Amygdala (tissue), 56 donors: ENCODE measurements around the gene DCDC2.
A peak's percentile ranks its signal among the peaks of the same experiment; 100 is the strongest.
"Not testable (repeated sequence)": the region's sequence is repeated elsewhere in the genome, so short reads cannot be mapped to it uniquely, and the experiment has no call there.

Experiments used
- DNase-seq, 56 donors: peaks; one replicate each; lab custom pipeline; 2025; lab: John Stamatoyannopoulos, UW

Gene DCDC2

DNA sequence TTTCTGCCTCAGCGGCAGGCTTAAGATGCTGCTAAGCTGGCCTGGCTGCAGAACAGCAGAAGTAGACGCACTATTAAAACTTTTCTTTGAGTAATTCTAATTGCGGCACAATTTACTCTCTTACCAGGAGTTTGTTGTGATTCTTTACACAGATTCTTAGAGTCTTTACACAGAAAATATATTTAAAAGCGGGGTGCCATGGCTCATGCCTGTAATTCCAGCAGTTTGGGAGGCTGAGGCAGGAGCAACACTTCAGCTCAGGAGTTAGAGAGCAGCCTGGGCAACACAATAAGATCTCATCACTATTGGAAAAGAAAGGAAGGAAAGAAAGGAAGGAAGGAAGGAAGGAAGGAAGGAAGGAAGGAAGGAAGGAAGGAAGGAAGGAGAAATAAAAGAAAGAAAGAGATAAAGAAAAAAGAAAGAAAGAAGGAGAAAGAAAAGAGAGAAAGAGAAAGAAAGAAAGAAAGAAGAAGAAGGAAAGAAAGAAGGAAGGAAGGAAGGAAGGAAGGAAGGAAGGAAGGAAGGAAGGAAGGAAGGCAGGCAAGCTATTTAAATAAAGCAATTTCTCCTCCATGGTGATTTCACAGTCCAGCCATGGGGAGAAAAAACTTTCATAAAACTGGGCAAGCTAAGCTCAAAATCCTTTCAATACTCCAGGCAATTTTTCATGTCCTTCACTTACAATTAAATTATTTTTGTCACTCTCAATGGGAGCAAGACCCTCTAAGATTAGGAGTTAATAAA, 23.8 kb upstream of the DCDC2 start:
- no peak for DNase-seq

DNA sequence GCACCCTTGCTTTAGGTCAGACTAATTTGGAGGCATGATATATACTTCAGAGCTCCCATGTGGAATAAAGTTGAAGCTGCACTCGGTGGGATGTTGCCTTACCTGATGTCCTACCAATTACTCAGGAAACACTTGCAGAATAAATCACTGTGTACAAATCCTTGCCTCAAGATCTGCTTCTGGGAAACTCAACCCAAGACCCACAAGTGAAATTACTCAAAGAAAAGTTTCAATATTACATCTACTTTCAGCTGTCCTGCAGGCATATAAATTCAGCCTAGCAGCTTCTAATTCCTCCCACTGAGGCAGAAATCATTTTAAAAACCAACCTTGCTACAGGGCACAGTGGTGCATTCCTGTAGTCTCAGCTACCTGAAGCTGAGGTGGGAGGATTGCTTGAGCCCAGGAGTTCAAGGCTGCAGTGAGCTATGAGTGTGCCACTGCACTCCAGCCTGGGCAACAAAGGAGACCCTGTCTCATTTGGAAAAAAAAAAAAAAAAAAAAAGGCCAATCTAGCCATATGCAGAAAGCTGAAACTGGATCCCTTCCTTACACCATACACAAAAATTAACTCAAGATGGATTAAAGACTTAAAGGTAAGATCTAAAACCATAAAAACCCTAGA, 20.7 kb upstream of the DCDC2 start:
- DNase-seq, result no peak

DNA sequence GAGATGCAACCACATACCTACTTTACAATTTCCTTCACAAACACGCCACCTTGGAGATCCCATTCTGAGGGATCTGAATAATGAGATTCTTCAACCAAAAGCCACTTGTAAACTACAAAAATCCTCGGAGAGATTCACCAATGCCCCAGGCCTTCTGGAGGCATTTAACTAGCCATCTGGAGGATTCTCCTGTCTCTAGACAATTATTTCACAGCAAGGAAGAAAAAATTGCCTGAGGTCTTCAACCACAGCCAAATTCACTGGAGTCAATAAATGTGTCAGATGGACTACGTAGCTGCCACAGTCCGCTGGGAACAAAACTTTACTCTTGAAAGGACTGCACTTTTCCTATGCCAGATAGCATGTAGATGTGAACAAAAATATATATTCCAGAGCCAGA, 19.0 kb upstream of the DCDC2 start:
- no peak for DNase-seq

DNA sequence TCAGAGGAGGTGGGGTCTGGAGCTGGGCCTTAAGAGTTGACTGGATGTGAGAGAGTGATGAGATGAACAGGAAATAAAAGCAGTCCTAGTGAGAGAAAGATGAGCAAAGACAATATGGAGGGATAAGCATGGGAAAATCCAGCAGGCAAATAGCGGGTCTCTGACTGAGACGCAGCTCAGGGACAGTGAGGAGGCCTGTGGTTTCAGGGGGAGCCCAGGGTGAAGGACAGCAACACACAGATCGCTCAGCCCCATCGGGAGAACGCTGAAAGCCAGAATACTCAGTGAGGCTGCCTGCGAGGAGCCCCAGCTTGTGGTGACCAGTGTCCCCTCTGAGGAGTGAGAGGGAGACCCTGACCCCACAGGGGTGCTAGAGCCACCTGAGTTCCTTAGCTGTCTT, 16.8 kb upstream of the DCDC2 start:
- DNase-seq, result no peak

DNA sequence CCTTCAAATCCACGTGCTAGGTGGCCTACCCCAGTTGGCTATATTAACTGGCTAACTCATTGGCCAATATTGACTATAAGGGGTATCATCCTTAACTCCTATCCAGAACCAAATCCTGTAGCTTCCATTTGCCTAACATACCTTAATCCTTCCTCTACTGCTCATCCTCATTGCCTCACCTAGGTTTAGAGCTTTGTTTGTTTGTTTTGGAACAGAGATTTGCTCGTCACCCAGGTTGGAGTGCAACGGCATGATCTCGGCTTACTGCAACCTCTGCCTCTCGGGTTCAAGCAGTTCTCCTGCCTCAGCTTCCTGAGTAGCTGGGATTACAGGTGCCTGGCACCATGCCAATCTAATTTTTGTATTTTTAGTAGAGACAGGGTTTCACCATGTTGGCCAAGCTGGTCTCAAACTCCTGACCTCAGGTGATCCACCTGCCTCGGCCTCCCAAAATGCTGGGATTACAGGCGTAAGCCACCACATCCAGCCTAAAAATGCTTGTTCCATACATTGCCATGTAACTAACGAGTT, 7.3 kb upstream of the DCDC2 start:
- not testable (repeated sequence) for DNase-seq

DNA sequence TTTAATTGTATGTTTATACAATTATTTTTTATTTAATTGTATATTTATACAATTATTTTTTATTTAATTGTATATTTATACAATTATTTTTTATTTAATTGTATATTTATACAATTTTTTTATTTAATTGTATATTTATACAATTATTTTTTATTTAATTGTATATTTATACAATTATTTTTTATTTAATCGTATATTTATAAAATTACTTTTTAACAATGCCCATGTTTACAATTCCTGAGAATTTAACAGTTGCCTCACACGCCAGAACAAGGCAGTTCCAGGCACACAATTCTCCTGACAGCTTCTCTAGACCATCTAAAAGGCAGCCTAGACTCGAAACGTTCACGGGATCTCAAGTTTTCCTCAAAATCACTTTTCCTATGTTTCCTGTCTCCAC, 4.5 kb upstream of the DCDC2 start:
- not testable (repeated sequence) for DNase-seq

DNA sequence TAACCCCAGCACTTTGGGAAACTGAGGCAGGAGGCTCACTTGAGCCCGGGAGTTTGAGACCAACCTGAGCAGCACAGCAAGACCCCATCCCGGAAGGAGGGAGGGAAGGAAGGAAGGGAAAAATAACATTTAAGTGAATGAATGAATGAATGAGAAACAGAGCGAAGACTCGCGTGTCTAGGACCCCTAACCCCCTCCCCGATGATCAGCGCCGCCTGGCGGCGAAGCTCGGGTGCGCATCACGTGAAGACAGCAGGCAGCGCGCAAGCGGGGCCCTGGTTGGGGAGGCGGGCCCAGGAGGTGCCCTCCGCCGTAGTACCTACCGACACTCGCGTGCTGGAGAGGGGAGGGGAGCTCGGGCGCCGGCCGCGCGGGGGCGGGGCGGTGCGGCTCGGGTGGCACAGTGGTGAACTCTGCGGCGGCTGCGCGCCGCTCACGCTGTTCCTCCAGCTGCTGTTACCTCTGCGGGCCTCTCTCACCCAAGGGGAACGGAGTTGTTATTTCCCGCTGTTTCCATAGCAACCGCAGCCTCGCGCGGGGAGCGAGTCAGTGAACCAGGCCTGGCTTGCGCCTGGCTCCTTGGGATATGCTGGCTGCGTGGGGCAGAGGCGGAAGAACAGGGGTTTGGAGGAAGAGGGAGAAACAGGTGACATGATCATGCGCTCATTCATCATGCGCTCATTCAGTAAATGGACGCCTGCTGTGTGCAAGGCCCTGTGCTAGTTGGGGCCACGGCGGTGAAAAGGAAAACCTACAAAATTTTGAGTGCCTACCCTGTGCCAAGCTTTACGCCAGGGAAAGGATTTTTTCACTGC, 2.0 kb upstream of the DCDC2 start:
- DNase-seq, result peak in 47 of 56 donors; percentile 8 to 76 (median 36)

DNA sequence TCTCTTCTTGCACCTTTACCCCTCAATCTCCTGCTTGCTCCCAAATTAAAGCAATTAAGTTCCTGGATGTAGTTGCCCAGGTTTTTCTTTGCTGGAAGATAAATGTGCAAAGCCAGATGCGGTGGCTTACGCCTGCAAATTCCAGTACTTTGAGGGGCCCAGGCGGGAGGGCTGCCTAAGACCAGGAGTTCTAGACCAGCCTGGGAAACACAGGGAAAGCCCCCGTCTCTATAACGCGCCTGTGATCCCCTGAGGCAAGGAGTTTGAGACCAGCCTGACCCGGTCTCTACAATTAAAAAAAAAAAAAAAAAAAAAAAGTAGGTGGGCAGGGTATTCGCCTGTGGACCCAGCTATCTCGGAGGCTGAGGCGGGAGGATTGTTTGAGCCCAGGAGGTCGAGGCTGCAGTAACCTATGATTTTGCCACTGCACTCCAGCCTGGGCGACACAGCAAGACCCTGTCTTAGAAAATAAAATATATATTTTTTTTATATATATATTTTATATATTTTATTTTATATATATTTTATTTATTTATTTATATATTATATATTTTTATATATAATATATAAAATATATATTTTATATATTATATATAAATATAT, 461 bp upstream of the DCDC2 start:
- DNase-seq, result no peak

DNA sequence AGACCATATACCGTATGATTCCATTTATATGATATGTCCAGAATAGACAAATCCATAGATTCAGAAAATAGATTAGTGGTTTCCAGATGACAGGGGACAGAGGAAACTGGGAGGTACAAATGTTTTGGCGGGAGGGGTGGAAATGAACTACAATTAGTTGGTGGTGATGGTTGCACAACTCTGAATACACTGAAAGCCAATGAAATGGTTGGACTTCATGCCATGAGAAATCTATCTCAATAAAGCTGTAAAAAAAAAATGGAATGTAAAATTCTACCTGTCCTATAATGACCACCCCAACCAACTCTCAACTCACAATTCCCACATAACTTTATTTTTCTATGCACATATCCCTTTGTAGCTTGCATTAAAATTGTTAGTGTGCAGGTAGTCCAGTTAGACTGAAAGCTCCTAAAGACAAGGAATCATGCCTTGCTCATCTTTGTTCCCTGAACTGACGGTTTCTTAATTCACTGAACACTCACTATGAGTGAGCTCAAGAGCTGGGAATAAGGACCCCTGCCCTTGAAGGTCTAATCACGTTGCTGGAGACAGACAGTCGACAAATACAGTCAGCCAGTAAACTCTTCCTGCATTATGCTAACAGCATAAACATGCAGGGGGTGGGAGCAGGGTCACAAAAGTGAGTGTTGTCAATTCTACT, 1.4 kb downstream of the DCDC2 start:
- DNase-seq, result no peak

DNA sequence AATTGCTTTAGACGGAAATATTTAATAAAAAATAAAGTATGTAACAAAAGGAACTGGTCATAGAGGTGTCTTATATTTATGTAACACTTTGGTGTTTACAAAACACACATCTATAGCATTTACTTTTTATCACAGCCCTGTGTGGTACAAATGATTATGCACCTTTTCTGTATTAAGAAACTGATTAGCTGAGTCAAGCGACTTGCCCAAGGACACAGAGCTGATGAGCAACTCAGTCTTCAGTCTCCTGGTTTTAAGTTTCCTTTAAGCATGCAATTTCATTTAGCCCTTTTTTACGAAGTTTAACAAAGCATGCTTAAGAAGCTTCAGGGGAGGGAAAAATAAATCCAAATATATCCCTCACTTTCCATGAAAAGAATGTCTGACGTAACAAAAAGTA, 2.5 kb downstream of the DCDC2 start:
- no peak for DNase-seq

DNA sequence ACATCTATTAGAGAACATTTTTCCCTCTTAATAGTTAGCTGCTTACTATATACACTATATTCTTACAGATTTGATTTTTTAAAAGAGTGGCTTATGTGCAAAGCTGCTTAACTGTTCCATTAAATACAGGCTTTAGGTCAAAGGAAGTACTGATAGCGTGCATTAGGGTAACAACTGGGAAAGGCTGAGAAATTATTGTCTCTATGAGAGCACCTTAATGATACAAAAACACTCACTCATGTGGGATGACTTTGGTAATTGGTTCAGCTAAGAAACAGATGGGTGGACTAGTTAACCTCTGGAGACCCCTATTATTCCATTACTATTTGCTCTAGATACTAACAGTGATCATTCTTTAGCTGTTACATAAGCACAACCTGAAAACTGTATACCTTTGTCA, 4.0 kb downstream of the DCDC2 start:
- DNase-seq, result no peak

DNA sequence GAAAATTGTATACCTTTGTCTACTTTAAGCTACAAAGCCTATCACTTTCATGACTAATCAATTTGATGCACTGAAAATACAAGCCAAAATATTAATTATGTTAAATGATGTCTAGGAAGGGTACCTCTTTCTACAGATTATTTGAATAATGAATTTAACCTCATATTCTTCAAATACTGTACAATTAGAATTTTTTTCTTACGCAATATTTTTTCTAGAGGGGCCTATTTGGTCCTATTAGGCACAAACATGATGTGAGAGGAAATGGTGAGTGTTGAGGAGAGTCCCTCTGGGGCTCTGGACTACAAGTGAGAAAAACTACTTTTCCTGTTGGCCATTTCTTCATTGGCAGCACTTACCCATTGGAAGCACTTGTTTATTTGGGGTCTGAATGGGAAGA, 5.4 kb downstream of the DCDC2 start:
- no peak for DNase-seq

DNA sequence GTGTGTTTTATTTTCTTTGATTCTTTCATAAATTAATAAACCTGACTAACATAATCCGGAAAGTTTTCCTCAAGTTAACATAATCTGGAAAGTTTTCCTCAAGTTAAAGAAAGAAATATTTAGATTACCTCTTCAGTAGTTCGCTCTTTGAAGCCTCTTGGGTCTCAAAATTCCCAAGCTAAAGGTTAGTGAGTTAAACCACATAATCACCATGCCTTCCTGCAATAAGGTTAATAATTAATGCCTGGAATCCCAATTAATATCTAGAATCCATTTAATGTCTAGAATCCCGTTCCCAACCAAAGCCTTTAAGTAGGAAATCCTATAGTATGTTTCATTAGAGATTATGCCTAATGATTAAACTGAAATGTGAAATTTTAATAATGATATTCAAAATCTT, 12.9 kb downstream of the DCDC2 start:
- no peak for DNase-seq

DNA sequence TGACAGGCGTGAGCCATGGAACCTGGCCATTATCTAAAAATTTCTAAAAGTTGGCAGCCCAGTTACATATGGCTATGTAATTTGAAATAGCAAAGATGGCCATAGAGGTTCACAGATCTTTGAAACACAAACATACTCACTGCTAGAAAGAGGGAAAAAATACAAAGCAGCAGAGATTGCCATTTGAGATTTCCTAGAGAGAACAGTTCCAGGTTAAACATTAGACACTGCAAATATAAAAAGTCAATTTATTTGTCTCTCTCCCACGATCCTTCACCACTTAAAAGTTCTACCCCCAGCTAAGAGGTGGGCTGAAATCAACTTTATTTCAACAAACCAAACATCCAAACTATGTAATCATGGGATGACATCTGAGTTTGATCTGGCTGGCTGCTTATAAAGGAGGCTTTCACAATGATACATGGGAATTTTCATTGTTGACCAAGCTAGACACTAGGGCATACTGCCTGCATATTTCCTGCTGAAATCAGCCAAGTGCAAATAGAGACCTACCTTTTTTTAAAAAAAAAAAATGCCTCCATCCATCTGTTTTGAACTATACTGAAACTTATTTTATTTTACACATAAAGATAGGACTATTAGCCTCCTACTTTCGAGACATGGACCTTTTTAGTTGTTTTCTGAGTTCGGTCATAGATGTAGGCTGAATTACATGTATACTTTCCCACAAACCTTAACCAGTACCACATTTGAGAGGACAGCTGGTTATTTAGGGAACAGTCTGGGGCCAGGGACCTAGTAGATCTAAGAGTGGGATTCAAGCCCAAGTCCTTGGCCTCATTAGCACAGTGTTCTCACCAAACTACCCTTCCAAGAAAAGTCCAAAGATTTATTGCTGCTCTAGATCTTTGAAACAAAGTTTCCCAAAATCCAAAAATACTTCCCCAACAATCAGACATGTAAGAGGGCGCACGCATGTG, 16.6 kb downstream of the DCDC2 start:
- DNase-seq, result no peak

DNA sequence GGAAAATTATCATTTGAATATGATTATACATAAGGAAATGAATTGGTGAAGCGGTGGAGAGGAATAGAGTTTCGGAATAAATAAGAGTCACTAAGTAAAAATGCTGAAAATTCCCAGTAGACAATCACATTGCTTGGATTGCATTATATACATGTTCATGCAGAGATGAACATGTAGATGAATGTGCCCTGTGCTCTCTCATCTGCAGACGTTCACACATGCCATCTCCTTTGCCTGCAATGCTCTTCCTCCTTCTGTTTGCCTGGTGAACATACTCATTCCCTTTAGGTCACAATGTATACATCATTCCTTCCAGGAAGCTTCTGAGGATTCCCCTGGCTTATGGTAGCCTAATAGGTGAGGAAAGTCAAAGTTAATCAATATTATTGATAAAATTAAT, 17.9 kb downstream of the DCDC2 start:
- no peak for DNase-seq

DNA sequence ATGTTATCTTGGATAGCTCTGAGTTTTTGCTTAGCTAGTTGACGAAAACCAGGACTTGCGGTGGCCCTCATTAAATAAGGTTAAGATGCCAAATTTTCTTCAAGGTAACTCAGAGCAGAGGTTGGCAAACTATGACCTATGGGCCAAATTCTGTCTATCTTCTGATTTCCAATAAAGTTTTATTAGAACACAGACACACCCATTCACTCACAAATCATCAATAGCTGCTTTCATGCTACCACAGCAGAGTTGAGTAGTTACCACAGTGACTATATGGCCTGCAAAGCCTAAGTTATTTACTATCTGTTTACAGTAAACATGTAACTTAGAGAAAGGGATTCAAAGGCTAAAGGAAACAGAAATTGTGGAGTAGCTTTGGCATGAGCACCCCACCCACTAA, 23.6 kb downstream of the DCDC2 start:
- DNase-seq, result no peak

DNA sequence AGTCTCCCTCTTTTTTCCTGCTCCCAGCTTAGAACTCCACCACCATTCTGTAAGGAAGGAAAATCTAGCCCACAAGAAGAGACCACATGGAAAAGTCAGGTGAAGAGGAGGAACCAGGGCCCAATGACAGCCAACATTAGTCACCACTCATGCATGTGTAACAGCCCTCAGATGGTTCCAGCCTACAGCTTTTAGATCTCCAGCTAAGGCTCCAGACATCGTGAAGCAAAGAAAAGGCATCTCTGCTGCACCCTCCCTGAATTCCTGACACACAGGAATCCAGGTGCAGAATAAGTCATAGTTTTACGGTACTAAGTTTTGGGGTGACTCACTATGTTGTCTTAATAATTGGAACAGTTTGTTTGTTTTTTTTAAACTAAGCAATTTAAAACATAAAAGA, 25.5 kb downstream of the DCDC2 start:
- DNase-seq, result peak in 4 of 56 donors; percentile 1 to 22 (median 7)

DNA sequence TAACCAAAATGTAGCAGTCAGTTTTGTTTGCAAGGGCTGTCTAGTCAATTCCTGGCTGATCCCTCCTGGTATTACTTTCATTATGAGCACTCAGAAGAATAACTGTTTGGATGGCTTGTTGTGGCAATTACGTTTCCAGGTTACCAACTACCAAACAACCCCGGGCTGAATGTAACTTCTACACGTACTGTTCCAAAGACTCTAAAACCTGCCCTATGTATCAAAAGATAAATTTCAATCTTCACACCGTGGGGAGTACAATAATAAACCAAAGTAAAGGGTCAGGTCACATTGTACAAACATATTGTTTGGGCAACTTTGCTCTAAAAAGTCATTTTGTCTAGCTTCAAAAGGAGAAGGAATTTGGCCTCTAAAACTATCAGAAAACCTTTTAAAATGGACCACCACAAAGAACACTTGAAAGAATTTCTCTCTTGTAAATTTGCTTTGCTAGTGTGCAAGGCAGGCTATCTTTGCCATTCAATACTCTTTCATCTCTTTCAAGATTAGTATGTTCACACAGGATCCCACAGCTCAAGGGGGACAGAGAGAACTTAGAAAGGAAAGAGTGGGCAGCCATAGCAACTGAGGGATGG, 27.6 kb downstream of the DCDC2 start:
- no peak for DNase-seq

DNA sequence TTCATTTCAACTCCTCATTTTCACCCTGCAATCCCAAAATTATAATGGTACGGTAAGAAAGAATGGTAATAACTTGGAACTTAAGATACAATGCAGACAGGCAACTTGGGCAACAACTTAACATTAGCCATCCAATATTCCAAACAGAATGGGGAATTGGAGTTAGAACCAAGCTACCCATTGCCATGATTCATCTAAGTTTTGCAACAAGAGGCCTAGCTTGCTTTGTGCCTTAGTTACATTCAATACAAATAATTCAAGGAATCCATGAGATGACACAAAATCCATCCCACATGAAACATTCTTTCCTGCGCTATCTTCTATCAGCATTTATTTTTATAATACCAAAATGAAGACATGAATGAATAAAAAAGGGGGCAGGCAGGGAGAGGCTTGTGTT, 28.4 kb downstream of the DCDC2 start:
- DNase-seq, result no peak
